H9 (cell line): ENCODE data around the gene TOX4. TPM values are rescaled to one million over a fixed set of nuclear protein-coding genes. Genes with fewer than 3 reads are reported as not detected.
A peak's percentile ranks its signal among the peaks of the same experiment; 100 is the strongest.

Experiments used
- DNase-seq: peaks from one replicate; pipeline ENCODE4 v3.0.0-alpha.2; 2017
- H2AFZ ChIP-seq: one replicate; pipeline ENCODE4 v1.6.1; 2013; ENCODE audit warnings: mild to moderate bottlenecking, low read length, control low read depth, moderate library complexity
- H2AK5ac ChIP-seq: 2 replicates; pipeline ENCODE4 v1.6.1; 2013; ENCODE audit warnings: low read length, control low read depth, mixed read lengths; ENCODE audit not compliant: insufficient read length
- H2BK120ac ChIP-seq: one replicate; pipeline ENCODE4 v1.6.1; 2013; ENCODE audit warnings: low read depth, mild to moderate bottlenecking, low read length, control low read depth, inconsistent platforms; ENCODE audit not compliant: poor library complexity, severe bottlenecking
- H2BK12ac ChIP-seq: 2 replicates; pipeline ENCODE4 v1.6.1; 2013; ENCODE audit warnings: low read length, control low read depth, mixed read lengths, low read depth; ENCODE audit not compliant: insufficient read length
- H2BK15ac ChIP-seq: 2 replicates; pipeline ENCODE4 v1.6.1; 2013; ENCODE audit warnings: low read depth, low read length, control low read depth
- H2BK20ac ChIP-seq: one replicate; pipeline ENCODE4 v1.6.1; 2013; ENCODE audit warnings: low read depth, mild to moderate bottlenecking, low read length, control low read depth, inconsistent platforms; ENCODE audit not compliant: poor library complexity, severe bottlenecking
- H2BK5ac ChIP-seq: 2 replicates; pipeline ENCODE4 v1.6.1; 2013; ENCODE audit warnings: low read length, control low read depth, mixed read lengths; ENCODE audit not compliant: insufficient read length
- H3K14ac ChIP-seq: 2 replicates; pipeline ENCODE4 v1.6.1; 2013; ENCODE audit warnings: low read length, control low read depth; ENCODE audit not compliant: insufficient read depth
- H3K18ac ChIP-seq: 2 replicates; pipeline ENCODE4 v1.6.1; 2013; ENCODE audit warnings: low read depth, mild to moderate bottlenecking, mixed read lengths, low read length, control low read depth; ENCODE audit not compliant: insufficient read length
- H3K23ac ChIP-seq: 2 replicates; pipeline ENCODE4 v1.6.1; 2013; ENCODE audit warnings: low read length, control low read depth, mixed read lengths, low read depth; ENCODE audit not compliant: insufficient read length
- H3K23me2 ChIP-seq: 2 replicates; pipeline ENCODE4 v1.6.1; 2013; ENCODE audit warnings: low read depth, mild to moderate bottlenecking, mixed read lengths, low read length, control low read depth; ENCODE audit not compliant: insufficient read length, poor library complexity, severe bottlenecking
- H3K27ac ChIP-seq: 2 replicates; pipeline ENCODE4 v1.5.1; 2013; ENCODE audit warnings: low read length, control low read depth, mixed read lengths, low read depth; ENCODE audit not compliant: insufficient read length
- H3K27me3 ChIP-seq: 2 replicates; pipeline ENCODE4 v1.6.1; 2013; ENCODE audit warnings: low read length, control low read depth, inconsistent platforms; ENCODE audit not compliant: insufficient read depth
- H3K4ac ChIP-seq: 2 replicates; pipeline ENCODE4 v1.6.1; 2013; ENCODE audit warnings: low read depth, mild to moderate bottlenecking, control low read depth, inconsistent platforms, low read length, moderate library complexity
- H3K4me1 ChIP-seq: 2 replicates; pipeline ENCODE4 v1.6.1; 2013; ENCODE audit warnings: low read length, control low read depth, inconsistent platforms; ENCODE audit not compliant: insufficient read depth
- H3K4me2 ChIP-seq: 2 replicates; pipeline ENCODE4 v1.6.1; 2013; ENCODE audit warnings: low read length, control low read depth, mixed read lengths; ENCODE audit not compliant: insufficient read length, insufficient read depth
- H3K56ac ChIP-seq: 2 replicates; pipeline ENCODE4 v1.6.1; 2013; ENCODE audit warnings: low read depth, mild to moderate bottlenecking, mixed read lengths, low read length, control low read depth; ENCODE audit not compliant: insufficient read length
- H3K79me1 ChIP-seq: 2 replicates; pipeline ENCODE4 v1.6.1; 2013; ENCODE audit warnings: low read depth, mild to moderate bottlenecking, moderate library complexity, low read length, control low read depth, inconsistent platforms; ENCODE audit not compliant: insufficient read depth, poor library complexity, severe bottlenecking
- H3K79me2 ChIP-seq: 2 replicates; pipeline ENCODE4 v1.6.1; 2013; ENCODE audit warnings: low read length, control low read depth, inconsistent platforms; ENCODE audit not compliant: insufficient read depth
- H3K9ac ChIP-seq: 2 replicates; pipeline ENCODE4 v1.6.1; 2013; ENCODE audit warnings: low read length, control low read depth, mixed read lengths; ENCODE audit not compliant: insufficient read length; ENCODE audit errors: extremely low read depth
- H3K9me3 ChIP-seq: one replicate; pipeline ENCODE4 v1.6.1; 2013; ENCODE audit warnings: low read depth, low read length, inconsistent platforms; ENCODE audit not compliant: control insufficient read depth
- H3T11ph ChIP-seq: one replicate; pipeline ENCODE4 v1.6.1; 2013; ENCODE audit warnings: mild to moderate bottlenecking, low read length, control low read depth, inconsistent platforms
- H4K20me1 ChIP-seq: one replicate; pipeline ENCODE4 v1.6.1; 2013; ENCODE audit not compliant: control insufficient read depth, insufficient read length, insufficient read depth
- H4K5ac ChIP-seq: 2 replicates; pipeline ENCODE4 v1.6.1; 2013; ENCODE audit warnings: low read depth, mild to moderate bottlenecking, mixed read lengths, low read length, control low read depth; ENCODE audit not compliant: insufficient read length
- H4K8ac ChIP-seq: replicated peaks from 2 replicates; pipeline ENCODE4 v1.6.1; 2013; ENCODE audit warnings: low read length, control low read depth, mixed read lengths, low read depth; ENCODE audit not compliant: insufficient read length
- H4K91ac ChIP-seq: 2 replicates; pipeline ENCODE4 v1.6.1; 2013; ENCODE audit warnings: low read depth, mild to moderate bottlenecking, moderate library complexity, mixed read lengths, low read length, control low read depth; ENCODE audit not compliant: insufficient read length
- H3K27ac Mint-ChIP-seq, 3 experiments: 2 replicates in 2 of 3; 3 replicates in 1 of 3; pipeline ENCODE4 v1.8.0; 2020 to 2021; ENCODE audit warnings: mixed read lengths in 3 of 3, mild to moderate bottlenecking in 1 of 3, moderate library complexity in 1 of 3
- H3K27me3 Mint-ChIP-seq: 2 replicates; pipeline ENCODE4 v1.8.0; 2021; ENCODE audit warnings: low read depth, mild to moderate bottlenecking, moderate library complexity, mixed read lengths
- H3K36me3 Mint-ChIP-seq, 3 experiments: 2 replicates in 2 of 3; 3 replicates in 1 of 3; pipeline ENCODE4 v1.8.0; 2020 to 2021; ENCODE audit warnings: low read depth in 3 of 3, mixed read lengths in 3 of 3; ENCODE audit not compliant: insufficient read depth in 1 of 3
- H3K4me1 Mint-ChIP-seq, 2 experiments: 2 replicates each; pipeline ENCODE4 v1.8.0; 2020; ENCODE audit warnings: mixed read lengths in 2 of 2
- H3K4me3 Mint-ChIP-seq, 2 experiments: 2 replicates in 1 of 2; 3 replicates in 1 of 2; pipeline ENCODE4 v1.8.0; 2020 to 2021; ENCODE audit warnings: mild to moderate bottlenecking in 2 of 2, mixed read lengths in 2 of 2, moderate library complexity in 1 of 2
- H3K9me3 Mint-ChIP-seq, 2 experiments: 2 replicates in 1 of 2; 3 replicates in 1 of 2; pipeline ENCODE4 v1.8.0; 2020; ENCODE audit warnings: mild to moderate bottlenecking in 2 of 2, mixed read lengths in 2 of 2, moderate library complexity in 1 of 2
- CTCF ChIP-seq: fragments of 200-600 bp; sonication (generic); conservative IDR thresholded peaks from 3 replicates; pipeline ENCODE4 v1.8.0; 2021; ENCODE audit warnings: antibody characterized with exemption, mild to moderate bottlenecking
- total RNA-seq: library from RNA; stranded (reverse); gene quantifications from 2 replicates; pipeline ENCODE4 v1.2.1, GENCODE V29; 2021

The TOX4 gene
- total RNA-seq, 1 experiment from 2014 or later, result 64.7 TPM

- Mint-ChIP-seq H3K9me3 (no peaks in the 10 kb centered on the region), H3K27me3 (no peaks in the 10 kb centered on the region), H3K36me3 (peaks cover 55 to 81% (median 71%) of the 10 kb centered on the region in 3 experiments), H3K4me1 (peaks cover 20 to 24% of the 10 kb centered on the region in 2 experiments), H3K4me3 (no peak overlapping the region; a peak in 1 of 5 replicates), H3K27ac (peak overlapping the region in 1 of 3 experiments; percentile 66; a peak in 1 of 7 replicates)
- Histone ChIP-seq H3K18ac (no peak overlapping the region), H3K79me2 (peaks cover 14% of the 10 kb centered on the region; the same call in 1 of the 2 replicates), H3K14ac (no peak overlapping the region), H2AFZ (no peak overlapping the region), H3K9ac (no peak overlapping the region), H4K5ac (no peak overlapping the region), H4K8ac (no peak overlapping the region), H3K27ac (no peak overlapping the region), H2BK15ac (no peak overlapping the region), H2BK12ac (no peak overlapping the region), H3T11ph (no peak overlapping the region), H3K56ac (no peak overlapping the region), H3K23ac (no peak overlapping the region), H3K4ac (no peak overlapping the region), H2BK20ac (no peak overlapping the region), H3K23me2 (no peaks in the 10 kb centered on the region), H4K91ac (no peak overlapping the region), H2BK120ac (no peak overlapping the region), H3K4me2 (no peak overlapping the region), H3K79me1 (peaks cover 3% of the 10 kb centered on the region), H2BK5ac (no peak overlapping the region), H2AK5ac (no peak overlapping the region), H3K9me3 (no peaks in the 10 kb centered on the region), H3K4me1 (no peaks in the 10 kb centered on the region), H3K27me3 (no peaks in the 10 kb centered on the region), H4K20me1 (no peaks in the 10 kb centered on the region)
- no peak for DNase-seq
- TF ChIP-seq CTCF, result no peak
Observed at GRCh38 chr14:21505012-21505553, 28.1 kb downstream of the TOX4 start.
